Activated T-helper 17 cell treated with anti-CD3 and anti-CD28 coated beads, Interleukin-2, amount 50 U/mL, for 72 hours (primary cell): ENCODE results near the gene SOX6. TPM values are rescaled to one million over a fixed set of nuclear protein-coding genes. Genes with fewer than 3 reads are reported as not detected.

Experiments
- ATAC-seq: fragments of 150-1000 bp; cut with Tn5 transposase; replicated peaks from 2 replicates; pipeline ENCODE4 v1.10.0; 2021; ENCODE audit warnings: mild to moderate bottlenecking, moderate library complexity
- H3K27ac Mint-ChIP-seq: one replicate; pipeline ENCODE4 v1.8.0; 2022; ENCODE audit warnings: mixed read lengths
- H3K27me3 Mint-ChIP-seq: one replicate; pipeline ENCODE4 v1.8.0; 2022; ENCODE audit warnings: mixed read lengths
- H3K36me3 Mint-ChIP-seq: one replicate; pipeline ENCODE4 v1.8.0; 2022; ENCODE audit warnings: low read depth, mild to moderate bottlenecking, mixed read lengths
- H3K4me1 Mint-ChIP-seq: one replicate; pipeline ENCODE4 v1.8.0; 2022; ENCODE audit warnings: mixed read lengths
- H3K4me3 Mint-ChIP-seq: one replicate; pipeline ENCODE4 v1.8.0; 2022; ENCODE audit warnings: mild to moderate bottlenecking, mixed read lengths
- H3K9me3 Mint-ChIP-seq: one replicate; pipeline ENCODE4 v1.8.0; 2022; ENCODE audit warnings: mixed read lengths
- total RNA-seq, 2 donors: library from RNA; stranded (reverse); gene quantifications; one replicate each; pipeline ENCODE4 v1.2.3, GENCODE V29; 2022

Gene SOX6
- total RNA-seq, 2 donors from 2014 or later: 0.11 TPM; not detected in 1

- Mint-ChIP-seq H3K27ac (peak overlapping the region; percentile 58), H3K9me3 (peaks cover 3% of the 10 kb centered on the region), H3K36me3 (no peaks in the 10 kb centered on the region), H3K27me3 (no peaks in the 10 kb centered on the region), H3K4me1 (peaks cover 3% of the 10 kb centered on the region), H3K4me3 (no peak overlapping the region)
- peak; percentile 55 for ATAC-seq
Observed at GRCh38 chr11:15969701-15970329, 386.5 kb downstream of the SOX6 start.

GRCh38 chr11:15969281-15969680, 387.1 kb downstream of the SOX6 start:
- H3K4me1 Mint-ChIP-seq: peaks cover 3% of the 10 kb centered on the region
- peaks cover 3% of the 10 kb centered on the region for H3K9me3 Mint-ChIP-seq
- ATAC-seq: peak; percentile 70
- no peaks in the 10 kb centered on the region for H3K27me3 Mint-ChIP-seq
- H3K36me3 Mint-ChIP-seq: no peaks in the 10 kb centered on the region
- H3K27ac Mint-ChIP-seq: no peak overlapping the region
- no peak overlapping the region for H3K4me3 Mint-ChIP-seq

- no peaks in the 10 kb centered on the region for H3K27me3 Mint-ChIP-seq
- H3K4me1 Mint-ChIP-seq: peaks cover 3% of the 10 kb centered on the region
- H3K9me3 Mint-ChIP-seq: peaks cover 3% of the 10 kb centered on the region
- no peak overlapping the region for H3K4me3 Mint-ChIP-seq
- ATAC-seq: no peak
- H3K27ac Mint-ChIP-seq: no peak overlapping the region
- H3K36me3 Mint-ChIP-seq: no peaks in the 10 kb centered on the region
Observed at GRCh38 chr11:15968461-15969130, 387.8 kb downstream of the SOX6 start.

GRCh38 chr11:15967966-15968365, 388.4 kb downstream of the SOX6 start:
- no peaks in the 10 kb centered on the region for H3K27me3 Mint-ChIP-seq
- H3K9me3 Mint-ChIP-seq: peaks cover 3% of the 10 kb centered on the region
- H3K36me3 Mint-ChIP-seq: no peaks in the 10 kb centered on the region
- H3K4me1 Mint-ChIP-seq: peaks cover 3% of the 10 kb centered on the region
- no peak for ATAC-seq
- no peak overlapping the region for H3K4me3 Mint-ChIP-seq
- H3K27ac Mint-ChIP-seq: no peak overlapping the region

GRCh38 chr11:15967166-15967565, 389.2 kb downstream of the SOX6 start:
- no peak for ATAC-seq
- Mint-ChIP-seq H3K4me3 (no peak overlapping the region), H3K27me3 (no peaks in the 10 kb centered on the region)

GRCh38 chr11:15965562-15966250, 390.6 kb downstream of the SOX6 start:
- peak; percentile 25 for ATAC-seq
- H3K36me3 Mint-ChIP-seq: no peaks in the 10 kb centered on the region
- peaks cover 3% of the 10 kb centered on the region for H3K9me3 Mint-ChIP-seq
- no peak overlapping the region for H3K4me3 Mint-ChIP-seq
- H3K27me3 Mint-ChIP-seq: no peaks in the 10 kb centered on the region
- peaks cover 3% of the 10 kb centered on the region for H3K4me1 Mint-ChIP-seq
- no peak overlapping the region for H3K27ac Mint-ChIP-seq

More at GRCh38 chr11:15967166-15967565, 389.2 kb downstream of the SOX6 start:
- H3K4me1 Mint-ChIP-seq: peaks cover 3% of the 10 kb centered on the region
- H3K36me3 Mint-ChIP-seq: no peaks in the 10 kb centered on the region
- no peak overlapping the region for H3K27ac Mint-ChIP-seq
- peaks cover 3% of the 10 kb centered on the region for H3K9me3 Mint-ChIP-seq

- ATAC-seq: no peak
- Mint-ChIP-seq H3K36me3 (no peaks in the 10 kb centered on the region), H3K4me1 (no peaks in the 10 kb centered on the region), H3K4me3 (no peak overlapping the region), H3K9me3 (no peaks in the 10 kb centered on the region), H3K27ac (no peak overlapping the region), H3K27me3 (no peaks in the 10 kb centered on the region)
Observed at GRCh38 chr11:15963266-15963665, 393.1 kb downstream of the SOX6 start.

GRCh38 chr11:15958910-15959309, 397.4 kb downstream of the SOX6 start:
- no peak for ATAC-seq
- Mint-ChIP-seq H3K27me3 (no peaks in the 10 kb centered on the region), H3K4me3 (no peak overlapping the region), H3K4me1 (no peaks in the 10 kb centered on the region), H3K36me3 (no peaks in the 10 kb centered on the region), H3K27ac (no peak overlapping the region), H3K9me3 (no peaks in the 10 kb centered on the region)

GRCh38 chr11:15957234-15957633, 399.1 kb downstream of the SOX6 start:
- Mint-ChIP-seq H3K9me3 (no peaks in the 10 kb centered on the region), H3K4me3 (no peak overlapping the region), H3K27ac (no peak overlapping the region), H3K27me3 (no peaks in the 10 kb centered on the region), H3K4me1 (no peaks in the 10 kb centered on the region), H3K36me3 (no peaks in the 10 kb centered on the region)
- ATAC-seq: no peak

- no peak overlapping the region for H3K27ac Mint-ChIP-seq
- no peak for ATAC-seq
- no peaks in the 10 kb centered on the region for H3K4me1 Mint-ChIP-seq
- H3K36me3 Mint-ChIP-seq: no peaks in the 10 kb centered on the region
- H3K4me3 Mint-ChIP-seq: no peak overlapping the region
- no peaks in the 10 kb centered on the region for H3K27me3 Mint-ChIP-seq
- no peaks in the 10 kb centered on the region for H3K9me3 Mint-ChIP-seq
Observed at GRCh38 chr11:15956302-15956701, 400.0 kb downstream of the SOX6 start.

- ATAC-seq: no peak
- Mint-ChIP-seq H3K27ac (no peak overlapping the region), H3K4me1 (no peaks in the 10 kb centered on the region), H3K36me3 (no peaks in the 10 kb centered on the region), H3K27me3 (no peaks in the 10 kb centered on the region), H3K4me3 (no peak overlapping the region), H3K9me3 (no peaks in the 10 kb centered on the region)
Observed at GRCh38 chr11:15955595-15955994, 400.8 kb downstream of the SOX6 start.

GRCh38 chr11:15947681-15948648, 408.4 kb downstream of the SOX6 start:
- no peaks in the 10 kb centered on the region for H3K27me3 Mint-ChIP-seq
- H3K4me3 Mint-ChIP-seq: no peak overlapping the region
- no peaks in the 10 kb centered on the region for H3K36me3 Mint-ChIP-seq
- H3K4me1 Mint-ChIP-seq: no peaks in the 10 kb centered on the region
- H3K9me3 Mint-ChIP-seq: peaks cover 6% of the 10 kb centered on the region
- no peak overlapping the region for H3K27ac Mint-ChIP-seq
- no peak for ATAC-seq

- no peak for ATAC-seq
- Mint-ChIP-seq H3K27ac (no peak overlapping the region), H3K9me3 (peaks cover 6% of the 10 kb centered on the region), H3K27me3 (no peaks in the 10 kb centered on the region), H3K4me3 (no peak overlapping the region), H3K4me1 (no peaks in the 10 kb centered on the region), H3K36me3 (no peaks in the 10 kb centered on the region)
Observed at GRCh38 chr11:15945726-15946125, 410.6 kb downstream of the SOX6 start.

- ATAC-seq: no peak
- Mint-ChIP-seq H3K4me1 (no peaks in the 10 kb centered on the region), H3K9me3 (peaks cover 6% of the 10 kb centered on the region), H3K27me3 (no peaks in the 10 kb centered on the region), H3K27ac (no peak overlapping the region), H3K36me3 (no peaks in the 10 kb centered on the region), H3K4me3 (no peak overlapping the region)
Observed at GRCh38 chr11:15944460-15944859, 411.9 kb downstream of the SOX6 start.
